HUES48 (cell line): ENCODE measurements around the gene HSPB8.
A peak's percentile ranks its signal among the peaks of the same experiment; 100 is the strongest.

Source experiments
- H3K27ac ChIP-seq: one replicate; pipeline ENCODE4 v1.7.0; 2013; ENCODE audit warnings: low read depth, low read length, inconsistent platforms
- H3K27me3 ChIP-seq: 2 replicates; pipeline ENCODE4 v1.6.1; 2013; ENCODE audit warnings: mild to moderate bottlenecking, low read length; ENCODE audit not compliant: control insufficient read depth, insufficient read depth
- H3K36me3 ChIP-seq: 2 replicates; pipeline ENCODE4 v1.6.1; 2013; ENCODE audit warnings: low read length; ENCODE audit not compliant: control insufficient read depth, insufficient read depth
- H3K4me1 ChIP-seq: 2 replicates; pipeline ENCODE4 v1.6.1; 2013; ENCODE audit warnings: mild to moderate bottlenecking, low read length; ENCODE audit not compliant: control insufficient read depth, insufficient read depth
- H3K4me3 ChIP-seq: 2 replicates; pipeline ENCODE4 v1.5.1; 2013; ENCODE audit warnings: mild to moderate bottlenecking, low read depth, low read length
- H3K9ac ChIP-seq: 2 replicates; pipeline ENCODE4 v1.6.1; 2013; ENCODE audit warnings: mild to moderate bottlenecking, low read depth, low read length, moderate library complexity
- H3K9me3 ChIP-seq: 2 replicates; pipeline ENCODE4 v1.6.1; 2013; ENCODE audit warnings: low read length; ENCODE audit not compliant: control insufficient read depth, insufficient read depth

Gene HSPB8

GRCh38 chr12:119183942-119184695 is 5.4 kb downstream of the HSPB8 start:
- Histone ChIP-seq H3K9me3 (no peaks in the 10 kb centered on the region), H3K27me3 (no peaks in the 10 kb centered on the region), H3K9ac (no peak overlapping the region), H3K4me1 (peaks cover 28% of the 10 kb centered on the region), H3K27ac (no peak overlapping the region), H3K4me3 (no peak overlapping the region), H3K36me3 (no peaks in the 10 kb centered on the region)

GRCh38 chr12:119195256-119195655 is 16.5 kb downstream of the HSPB8 start:
- Histone ChIP-seq H3K9ac (no peak overlapping the region), H3K27ac (no peak overlapping the region)

DNA sequence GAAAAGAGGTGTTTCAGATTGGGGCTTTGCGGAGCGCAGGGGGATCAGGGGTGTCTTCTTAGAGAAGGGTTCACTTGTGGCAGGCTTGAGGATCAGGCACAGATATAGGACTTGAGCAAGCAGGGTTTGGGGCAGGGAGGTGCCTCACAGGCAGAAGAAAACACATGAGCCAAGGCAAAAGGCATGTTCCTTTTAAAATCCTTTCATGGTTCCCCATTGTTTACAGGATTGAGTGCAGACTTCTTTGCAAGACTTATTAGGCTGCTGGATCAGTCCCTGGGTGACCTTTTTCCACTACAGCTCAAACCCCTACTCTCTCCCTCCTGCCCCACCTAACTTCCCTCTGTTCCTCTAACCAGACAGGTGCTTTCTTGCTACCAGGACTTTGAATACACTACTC is 19.7 kb downstream of the HSPB8 start:
- no peak overlapping the region for H3K27ac ChIP-seq
- H3K4me1 ChIP-seq, result peaks cover 18% of the 10 kb centered on the region
- H3K9ac ChIP-seq, result no peak overlapping the region
- H3K36me3 ChIP-seq, result no peaks in the 10 kb centered on the region
- H3K27me3 ChIP-seq, result no peaks in the 10 kb centered on the region
- H3K9me3 ChIP-seq, result no peaks in the 10 kb centered on the region
- H3K4me3 ChIP-seq, result no peak overlapping the region

More at GRCh38 chr12:119195256-119195655, 16.5 kb downstream of the HSPB8 start:
- H3K27me3 ChIP-seq, result no peaks in the 10 kb centered on the region
- no peaks in the 10 kb centered on the region for H3K4me1 ChIP-seq
- H3K4me3 ChIP-seq, result no peak overlapping the region
- H3K36me3 ChIP-seq, result no peaks in the 10 kb centered on the region
- H3K9me3 ChIP-seq, result no peaks in the 10 kb centered on the region

- Histone ChIP-seq H3K4me3 (no peak overlapping the region), H3K36me3 (no peaks in the 10 kb centered on the region), H3K9ac (no peak overlapping the region), H3K4me1 (peaks cover 27% of the 10 kb centered on the region), H3K27ac (no peak overlapping the region), H3K27me3 (no peaks in the 10 kb centered on the region), H3K9me3 (no peaks in the 10 kb centered on the region)
Observed at GRCh38 chr12:119200601-119201000, 21.9 kb downstream of the HSPB8 start.

DNA sequence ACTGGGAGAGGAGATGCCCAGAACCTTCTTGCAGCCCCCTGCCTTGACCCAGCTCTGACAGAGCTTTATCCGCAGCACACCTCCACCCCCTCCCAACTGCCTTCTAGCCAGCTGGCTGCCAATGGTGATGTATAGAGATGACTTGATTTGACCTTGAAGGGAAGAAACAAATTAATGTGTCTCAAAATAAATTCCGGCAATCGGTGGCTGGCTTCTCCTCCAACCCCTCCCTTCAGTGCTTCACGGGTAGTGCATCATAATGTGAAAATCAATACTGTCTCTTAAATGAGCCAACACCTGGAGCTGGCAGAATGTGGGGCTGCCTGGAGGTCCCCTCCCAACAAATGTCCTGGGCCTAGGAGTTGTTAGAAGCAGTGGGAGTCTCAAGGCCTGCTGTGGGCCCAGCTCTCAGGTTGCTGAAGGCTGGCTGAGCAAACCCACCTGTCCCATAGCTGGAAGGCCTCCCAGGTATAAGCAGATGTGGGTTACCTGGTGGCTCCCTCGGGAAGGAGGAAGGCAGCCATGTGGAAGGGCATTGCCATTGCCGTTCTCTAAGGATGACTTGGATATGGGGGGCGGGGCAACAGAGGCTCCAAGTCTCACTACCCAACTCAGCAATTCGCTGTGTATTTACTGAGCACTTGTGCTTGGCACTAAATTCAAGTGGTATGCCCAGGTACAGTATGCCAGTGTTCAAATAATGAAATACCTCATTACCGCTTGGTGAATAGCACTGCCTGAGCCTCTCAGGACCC is 23.2 kb downstream of the HSPB8 start:
- Histone ChIP-seq H3K4me3 (no peak overlapping the region), H3K9me3 (no peaks in the 10 kb centered on the region), H3K27ac (peak overlapping the region; percentile 71), H3K36me3 (no peaks in the 10 kb centered on the region), H3K4me1 (peaks cover 36% of the 10 kb centered on the region), H3K9ac (no peak overlapping the region), H3K27me3 (no peaks in the 10 kb centered on the region)

- Histone ChIP-seq H3K27me3 (no peaks in the 10 kb centered on the region), H3K9me3 (no peaks in the 10 kb centered on the region), H3K9ac (no peak overlapping the region), H3K4me1 (peaks cover 37% of the 10 kb centered on the region), H3K36me3 (no peaks in the 10 kb centered on the region), H3K4me3 (no peak overlapping the region), H3K27ac (peak overlapping the region; percentile 71)
Observed at GRCh38 chr12:119202544-119202943, 23.8 kb downstream of the HSPB8 start.

- no peak overlapping the region for H3K9ac ChIP-seq
- H3K4me1 ChIP-seq, result peaks cover 37% of the 10 kb centered on the region
- H3K27me3 ChIP-seq, result no peaks in the 10 kb centered on the region
- H3K4me3 ChIP-seq, result no peak overlapping the region
- no peaks in the 10 kb centered on the region for H3K9me3 ChIP-seq
- no peaks in the 10 kb centered on the region for H3K36me3 ChIP-seq
- H3K27ac ChIP-seq, result no peak overlapping the region
Observed at GRCh38 chr12:119204131-119204530, 25.4 kb downstream of the HSPB8 start.

DNA sequence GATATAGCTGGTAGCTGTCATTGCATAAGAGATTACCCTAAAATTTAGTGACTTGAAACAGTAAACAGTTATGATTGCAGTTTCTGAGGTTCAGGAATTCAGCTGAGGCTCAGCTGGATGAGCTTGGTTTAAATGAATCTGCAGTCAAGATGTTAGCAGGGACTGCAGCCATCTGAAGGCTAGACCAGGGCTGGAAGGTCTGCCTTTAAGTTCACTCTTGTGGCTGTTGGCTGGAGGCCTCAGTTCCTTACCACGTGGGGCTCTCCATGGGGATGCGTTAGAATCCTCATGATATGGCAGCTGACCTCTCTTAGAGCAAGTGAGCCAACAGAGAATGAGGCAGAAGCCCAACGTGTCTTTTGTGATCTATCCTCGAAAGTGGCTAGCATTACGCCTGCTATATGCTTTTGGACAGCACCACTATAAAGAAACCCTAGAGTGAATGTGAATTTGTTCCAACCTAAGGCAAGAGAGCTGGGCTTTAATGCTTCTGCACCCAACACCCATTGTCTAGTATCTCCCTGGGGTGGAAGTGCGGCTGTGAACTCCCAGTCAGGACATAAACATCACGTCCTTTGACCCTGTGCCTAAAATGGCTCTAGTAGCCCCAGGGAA is 26.0 kb downstream of the HSPB8 start:
- no peak overlapping the region for H3K4me3 ChIP-seq
- H3K36me3 ChIP-seq, result no peaks in the 10 kb centered on the region
- H3K4me1 ChIP-seq, result peaks cover 37% of the 10 kb centered on the region
- H3K9me3 ChIP-seq, result no peaks in the 10 kb centered on the region
- no peaks in the 10 kb centered on the region for H3K27me3 ChIP-seq
- no peak overlapping the region for H3K27ac ChIP-seq
- H3K9ac ChIP-seq, result no peak overlapping the region

DNA sequence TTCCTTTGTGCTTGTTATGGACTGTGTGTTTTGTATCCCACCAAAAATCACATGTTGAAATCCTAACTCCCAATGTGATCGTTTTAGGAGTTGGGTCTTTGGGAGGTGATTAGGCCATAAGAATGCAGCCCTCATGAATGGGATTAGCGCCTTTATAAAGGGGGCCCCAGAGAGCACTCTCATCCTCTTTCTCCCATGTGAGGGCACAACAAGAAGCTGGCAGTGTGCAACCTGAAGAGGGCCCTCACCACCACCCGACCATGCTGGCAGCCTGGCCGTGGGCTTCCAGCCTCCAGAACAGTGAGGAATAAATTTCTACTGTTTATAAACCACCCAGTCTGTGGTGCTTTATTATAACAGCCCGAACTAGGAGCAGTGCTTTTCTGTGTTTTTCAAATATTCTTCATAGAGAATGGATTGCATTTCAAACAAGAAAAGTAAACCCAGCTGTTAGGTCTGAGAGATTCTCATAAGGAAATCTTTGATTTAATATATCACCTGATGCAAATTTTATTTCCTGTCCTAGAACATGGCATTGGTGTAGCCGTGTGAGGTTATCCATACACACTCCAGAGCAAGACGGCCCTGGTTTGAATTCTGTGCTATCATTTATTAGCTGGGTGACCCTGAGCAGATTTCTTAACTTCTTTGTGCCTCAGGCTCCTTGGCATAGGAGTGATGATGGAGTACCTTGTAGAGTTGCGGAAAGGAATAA is 27.8 kb downstream of the HSPB8 start:
- H3K27ac ChIP-seq, result no peak overlapping the region
- H3K4me1 ChIP-seq, result peaks cover 36% of the 10 kb centered on the region
- H3K36me3 ChIP-seq, result no peaks in the 10 kb centered on the region
- no peak overlapping the region for H3K9ac ChIP-seq
- H3K4me3 ChIP-seq, result no peak overlapping the region
- H3K27me3 ChIP-seq, result no peaks in the 10 kb centered on the region
- no peaks in the 10 kb centered on the region for H3K9me3 ChIP-seq

DNA sequence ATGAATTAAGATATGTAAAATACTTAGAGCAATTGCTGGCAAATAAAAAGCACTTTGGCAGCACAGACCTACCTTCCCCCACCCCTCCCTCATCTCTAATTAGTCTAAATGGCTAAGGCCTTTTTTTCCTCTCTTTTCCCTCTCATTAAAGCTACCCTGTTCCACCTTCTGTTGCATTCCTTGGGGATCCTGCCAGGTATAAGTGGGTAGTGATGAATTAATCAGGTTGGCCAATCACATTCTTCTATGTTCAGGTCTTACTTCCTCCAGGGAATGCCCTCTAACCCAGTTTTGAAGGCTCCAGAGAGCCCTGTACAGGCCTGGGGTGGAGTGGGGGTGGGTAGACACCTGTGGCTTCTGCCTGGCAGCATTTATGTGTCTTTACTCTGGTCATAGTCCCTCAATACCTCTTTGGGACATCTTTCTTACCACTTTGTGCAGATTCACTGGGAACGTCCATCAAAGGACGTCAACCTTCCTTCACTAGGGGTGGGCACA is 28.4 kb downstream of the HSPB8 start:
- H3K36me3 ChIP-seq, result no peaks in the 10 kb centered on the region
- no peaks in the 10 kb centered on the region for H3K27me3 ChIP-seq
- H3K9ac ChIP-seq, result no peak overlapping the region
- H3K4me1 ChIP-seq, result peaks cover 30% of the 10 kb centered on the region
- no peaks in the 10 kb centered on the region for H3K9me3 ChIP-seq
- no peak overlapping the region for H3K27ac ChIP-seq
- no peak overlapping the region for H3K4me3 ChIP-seq
